Activated naive CD4-positive, alpha-beta T cell treated with anti-CD3 and anti-CD28 coated beads, Interleukin-2, amount 50 U/mL, for 24 hours (primary cell): ENCODE measurements around the gene TBC1D16.

ENCODE experiments used
- H3K27ac Mint-ChIP-seq: one replicate; pipeline ENCODE4 v1.8.0; 2021; ENCODE audit warnings: mild to moderate bottlenecking, mixed read lengths
- H3K27me3 Mint-ChIP-seq: one replicate; pipeline ENCODE4 v1.8.0; 2021; ENCODE audit warnings: mixed read lengths
- H3K36me3 Mint-ChIP-seq: one replicate; pipeline ENCODE4 v1.8.0; 2021; ENCODE audit warnings: mixed read lengths
- H3K4me1 Mint-ChIP-seq: one replicate; pipeline ENCODE4 v1.8.0; 2021; ENCODE audit warnings: mixed read lengths
- H3K4me3 Mint-ChIP-seq: one replicate; pipeline ENCODE4 v1.8.0; 2021; ENCODE audit warnings: mild to moderate bottlenecking, mixed read lengths
- H3K9me3 Mint-ChIP-seq: one replicate; pipeline ENCODE4 v1.8.0; 2021; ENCODE audit warnings: mixed read lengths

Gene TBC1D16

DNA sequence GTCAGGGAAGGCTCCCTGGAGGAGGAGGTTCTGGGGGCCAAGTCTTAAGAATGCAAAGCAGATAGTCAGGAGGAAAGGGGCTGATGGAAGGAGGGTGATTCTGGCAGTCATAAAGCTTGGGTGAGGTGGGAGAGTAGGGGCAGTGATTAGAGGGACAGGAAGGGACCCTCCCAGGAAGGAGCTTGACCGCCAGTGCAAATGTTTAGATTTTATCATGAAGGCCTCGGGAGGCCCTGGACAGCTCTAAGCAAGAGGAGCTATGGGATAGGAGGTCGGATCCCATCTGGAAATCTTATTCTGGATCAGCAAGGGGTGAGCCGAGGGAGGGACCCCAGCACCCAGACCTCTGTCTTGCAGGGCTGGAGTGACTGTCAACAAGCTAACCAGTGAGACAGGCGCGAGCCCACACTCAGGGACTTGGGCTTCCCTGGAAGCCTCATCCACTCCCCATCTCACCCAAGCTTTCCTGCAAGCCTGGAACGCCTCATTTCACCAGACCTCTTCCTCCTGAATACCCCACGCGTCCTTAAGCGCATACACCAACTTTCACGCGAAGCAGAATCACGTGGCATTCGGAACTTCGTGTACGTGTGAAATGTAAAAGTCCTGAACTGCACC, 144.4 kb downstream of the TBC1D16 start:
- Mint-ChIP-seq H3K27me3 (peaks cover 21% of the 10 kb centered on the region), H3K9me3 (no peaks in the 10 kb centered on the region), H3K27ac (no peak overlapping the region)

DNA sequence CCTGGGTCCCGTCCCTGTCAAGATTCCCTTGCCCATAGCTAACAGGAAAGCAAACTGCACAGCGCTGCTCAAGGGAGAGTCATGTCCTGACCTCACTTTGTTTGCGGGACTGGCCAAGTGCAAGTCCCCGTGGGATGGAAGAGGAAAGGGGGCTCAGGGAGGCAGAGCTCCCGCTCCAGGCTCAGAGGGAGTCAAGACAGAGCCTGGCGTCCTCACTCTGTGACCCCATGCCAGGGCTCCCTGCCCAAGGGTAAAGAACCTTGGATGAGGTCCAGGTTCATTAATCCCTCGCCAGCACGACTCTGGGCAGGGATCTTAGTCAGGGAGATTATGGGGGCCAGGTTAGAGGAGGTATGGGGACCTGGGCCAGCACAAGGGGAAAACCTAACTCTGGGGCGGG, 145.0 kb downstream of the TBC1D16 start:
- Mint-ChIP-seq H3K27ac (no peak overlapping the region), H3K4me3 (no peak overlapping the region), H3K36me3 (peaks cover 2% of the 10 kb centered on the region), H3K9me3 (no peaks in the 10 kb centered on the region), H3K4me1 (no peaks in the 10 kb centered on the region), H3K27me3 (peaks cover 21% of the 10 kb centered on the region)

More for the DNA sequence above, 144.4 kb downstream of the TBC1D16 start:
- peaks cover 2% of the 10 kb centered on the region for H3K36me3 Mint-ChIP-seq
- H3K4me1 Mint-ChIP-seq, result no peaks in the 10 kb centered on the region
- no peak overlapping the region for H3K4me3 Mint-ChIP-seq

DNA sequence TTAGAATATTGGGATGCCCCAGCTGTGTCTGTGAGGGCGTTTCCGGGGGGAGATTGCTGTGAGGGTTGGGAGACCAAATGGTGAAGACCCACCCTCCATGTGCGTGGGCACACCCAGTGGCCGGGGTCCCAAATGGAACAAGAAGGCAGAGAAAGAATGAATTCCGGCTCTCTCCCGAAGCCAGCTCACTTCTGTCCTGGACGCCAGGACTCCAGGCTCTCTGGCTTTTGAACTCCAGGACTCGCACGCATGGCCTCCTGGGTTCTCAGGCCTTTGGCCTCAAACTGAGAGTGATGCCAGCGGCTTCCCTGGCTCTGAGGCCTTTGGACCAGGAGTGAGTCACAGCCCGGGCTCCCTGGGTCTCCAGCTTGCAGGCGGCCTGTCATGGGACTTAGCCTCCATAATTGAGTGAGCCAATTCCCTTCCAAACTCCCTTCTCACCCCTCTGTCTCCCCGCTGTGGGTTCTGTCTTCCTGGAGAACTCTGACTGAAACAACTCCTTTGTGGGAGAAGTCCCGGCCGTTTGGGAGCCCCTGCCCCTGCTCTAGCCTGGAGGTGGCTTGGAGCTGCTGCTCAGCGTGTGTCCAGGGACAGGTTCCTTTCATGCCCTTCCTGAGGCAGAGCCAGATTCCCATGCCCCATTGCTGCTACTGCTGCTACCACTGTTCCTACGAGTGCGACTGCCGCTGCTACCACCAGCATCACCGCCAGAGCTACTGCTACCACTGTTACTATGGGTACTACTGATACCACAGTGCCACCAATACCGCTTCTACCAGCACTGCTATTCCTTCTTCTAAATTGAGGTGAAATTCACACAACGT, 146.6 kb downstream of the TBC1D16 start:
- peaks cover 21% of the 10 kb centered on the region for H3K27me3 Mint-ChIP-seq

DNA sequence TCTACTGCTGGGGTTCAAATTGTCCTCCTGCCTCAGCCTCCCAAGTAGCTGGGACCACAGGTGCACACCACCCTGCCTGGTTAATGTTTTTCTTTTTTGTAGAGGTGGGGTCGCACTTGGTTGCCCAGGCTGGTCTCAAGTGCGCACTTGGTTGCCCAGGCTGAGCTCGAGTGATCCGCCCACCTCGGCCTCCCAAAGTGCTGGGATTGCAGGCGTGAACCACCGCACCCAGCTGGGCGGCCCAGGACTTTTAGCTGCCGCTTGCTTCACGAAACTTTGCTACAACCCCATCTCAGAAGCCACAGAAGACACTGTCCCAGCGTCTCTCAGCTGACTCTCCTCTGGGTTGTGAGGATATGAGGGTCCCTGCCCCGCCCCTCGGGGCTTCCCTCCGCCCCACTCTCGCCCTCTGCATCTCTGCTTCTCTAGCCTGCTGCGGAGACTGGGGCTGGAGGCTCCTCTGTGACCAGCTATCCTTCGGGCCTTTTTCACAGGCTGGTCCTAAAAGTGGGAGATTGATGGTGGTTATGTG, 147.6 kb downstream of the TBC1D16 start:
- Mint-ChIP-seq H3K9me3 (no peaks in the 10 kb centered on the region), H3K4me1 (no peaks in the 10 kb centered on the region), H3K27ac (no peak overlapping the region), H3K4me3 (no peak overlapping the region), H3K36me3 (peaks cover 2% of the 10 kb centered on the region), H3K27me3 (peaks cover 24% of the 10 kb centered on the region)

More for the DNA sequence above, 146.6 kb downstream of the TBC1D16 start:
- Mint-ChIP-seq H3K4me1 (no peaks in the 10 kb centered on the region), H3K27ac (no peak overlapping the region), H3K9me3 (no peaks in the 10 kb centered on the region), H3K36me3 (peaks cover 2% of the 10 kb centered on the region), H3K4me3 (no peak overlapping the region)

DNA sequence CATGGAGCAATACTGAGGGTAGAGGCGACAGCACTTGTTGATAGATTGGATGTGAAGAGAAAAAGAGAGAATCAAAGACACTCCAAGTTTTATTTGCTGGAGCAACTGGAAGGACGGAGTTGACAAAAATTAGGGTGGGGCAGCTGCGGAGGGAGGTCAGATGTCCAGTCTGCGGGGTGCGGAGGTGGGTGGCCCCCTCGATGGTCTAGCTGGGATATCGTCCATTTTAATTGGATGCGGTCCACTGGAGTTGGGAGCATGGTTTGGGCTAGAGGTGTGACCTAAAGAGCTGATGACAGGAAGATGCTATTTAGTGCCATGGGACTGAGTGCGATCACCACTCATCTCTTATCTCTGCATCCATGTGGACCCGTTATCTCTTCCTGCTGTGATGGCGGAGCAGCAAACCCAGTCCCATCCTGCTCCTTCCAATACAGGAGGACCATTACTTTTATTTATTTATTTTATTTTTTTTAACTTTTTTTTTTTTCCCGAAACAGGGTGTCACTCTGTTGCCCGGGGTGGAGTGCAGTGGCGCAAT, 148.2 kb downstream of the TBC1D16 start:
- Mint-ChIP-seq H3K36me3 (peaks cover 1% of the 10 kb centered on the region), H3K27ac (no peak overlapping the region), H3K27me3 (peaks cover 22% of the 10 kb centered on the region), H3K4me1 (no peaks in the 10 kb centered on the region), H3K9me3 (no peaks in the 10 kb centered on the region), H3K4me3 (no peak overlapping the region)

DNA sequence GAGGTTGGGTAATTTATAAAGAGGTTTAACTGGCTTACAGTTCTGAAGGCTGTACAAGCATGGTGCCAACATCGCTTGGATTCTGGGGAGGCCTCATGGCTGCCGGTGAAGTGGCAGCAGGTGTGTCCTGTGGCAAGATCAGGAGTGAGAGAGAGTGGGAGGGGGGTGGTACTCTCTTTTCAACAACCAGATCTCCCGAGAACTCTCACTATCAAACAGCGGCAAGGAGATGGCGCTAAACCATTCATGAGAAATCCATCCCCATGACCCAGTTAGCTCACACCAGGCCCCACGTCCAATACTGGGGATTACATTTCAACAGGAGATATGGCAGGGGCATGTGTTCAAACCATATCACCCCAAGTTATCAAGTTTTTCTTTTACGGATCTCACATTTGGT, 152.5 kb downstream of the TBC1D16 start:
- Mint-ChIP-seq H3K4me3 (no peak overlapping the region), H3K9me3 (no peaks in the 10 kb centered on the region), H3K4me1 (no peaks in the 10 kb centered on the region), H3K36me3 (no peaks in the 10 kb centered on the region), H3K27ac (no peak overlapping the region), H3K27me3 (peaks cover 7% of the 10 kb centered on the region)
